Liver (tissue), 9 donors: ENCODE results near the gene SCRG1. TPM values are rescaled to one million over a fixed set of nuclear protein-coding genes. Genes with fewer than 3 reads are reported as not detected.
A peak's percentile ranks its signal among the peaks of the same experiment; 100 is the strongest.

Experiments used
- DNase-seq: peaks from one replicate; pipeline ENCODE4 v3.0.0-alpha.2; 2017; ENCODE audit warnings: low spot score
- H3K27ac ChIP-seq, 2 donors: one replicate each; pipeline ENCODE4 v1.7.0; 2013; ENCODE audit warnings: inconsistent platforms in 2 of 2, low read length in 2 of 2, control low read depth in 1 of 2, low read depth in 1 of 2, mild to moderate bottlenecking in 1 of 2
- H3K27me3 ChIP-seq, 4 donors: one replicate each; pipeline versions ENCODE4 v1.6.1 to v1.7.0; 2013; ENCODE audit warnings: low read length in 3 of 4, inconsistent platforms in 1 of 4, mild to moderate bottlenecking in 1 of 4, moderate library complexity in 1 of 4; ENCODE audit not compliant: control insufficient read depth in 4 of 4, insufficient read depth in 4 of 4
- H3K36me3 ChIP-seq, 4 donors: one replicate each; pipeline versions ENCODE4 v1.6.1 to v1.7.0; 2013; ENCODE audit warnings: low read length in 3 of 4, mild to moderate bottlenecking in 3 of 4, low read depth in 1 of 4, moderate library complexity in 1 of 4; ENCODE audit not compliant: control insufficient read depth in 4 of 4, insufficient read depth in 3 of 4
- H3K4me1 ChIP-seq, 4 donors: one replicate each; pipeline versions ENCODE4 v1.6.1 to v1.7.0; 2013; ENCODE audit warnings: low read length in 3 of 4, mild to moderate bottlenecking in 3 of 4, moderate library complexity in 1 of 4; ENCODE audit not compliant: control insufficient read depth in 4 of 4, insufficient read depth in 4 of 4
- H3K4me3 ChIP-seq, 3 donors: one replicate each; pipeline versions ENCODE4 v1.6.1 to v1.7.0; 2013; ENCODE audit warnings: low read length in 3 of 3, control low read depth in 1 of 3, low read depth in 1 of 3, mild to moderate bottlenecking in 1 of 3
- H3K9ac ChIP-seq, 2 donors: one replicate each; pipeline ENCODE4 v1.7.0; 2013; ENCODE audit warnings: low read length in 2 of 2, mild to moderate bottlenecking in 2 of 2, moderate library complexity in 2 of 2, control low read depth in 1 of 2, low read depth in 1 of 2
- H3K9me3 ChIP-seq, 4 donors: one replicate each; pipeline versions ENCODE4 v1.6.1 to v1.7.0; 2013; ENCODE audit warnings: low read length in 3 of 4; ENCODE audit not compliant: control insufficient read depth in 4 of 4
- EGR1 ChIP-seq, 2 donors: IDR thresholded peaks; 2 replicates each; pipeline ENCODE4 v1.6.1; 2016 to 2018; ENCODE audit warnings: antibody characterized with exemption in 2 of 2, low read depth in 2 of 2
- FOXA1 ChIP-seq: IDR thresholded peaks from 2 replicates; pipeline ENCODE4 v1.6.1; 2016; ENCODE audit warnings: antibody characterized with exemption
- FOXA2 ChIP-seq: IDR thresholded peaks from 2 replicates; pipeline ENCODE4 v1.6.1; 2016; ENCODE audit warnings: antibody characterized with exemption
- GABPA ChIP-seq, 2 donors: IDR thresholded peaks in 1 of 2; conservative IDR thresholded peaks in 1 of 2; 2 replicates each; pipeline ENCODE4 v1.6.1; 2016; ENCODE audit warnings: antibody characterized with exemption in 2 of 2, mild to moderate bottlenecking in 1 of 2, moderate library complexity in 1 of 2
- HNF4A ChIP-seq, 2 donors: conservative IDR thresholded peaks; 2 replicates each; pipeline ENCODE4 v1.6.1; 2016; ENCODE audit warnings: antibody characterized with exemption in 2 of 2, mild to moderate bottlenecking in 2 of 2
- HNF4G ChIP-seq: IDR thresholded peaks from 2 replicates; pipeline ENCODE4 v1.6.1; 2016; ENCODE audit warnings: antibody characterized with exemption
- JUND ChIP-seq, 2 donors: IDR thresholded peaks; 2 replicates each; pipeline ENCODE4 v1.6.1; 2016; ENCODE audit warnings: antibody characterized with exemption in 2 of 2
- NR2F2 ChIP-seq: IDR thresholded peaks from 2 replicates; pipeline ENCODE4 v1.6.1; 2016; ENCODE audit warnings: antibody characterized with exemption
- RXRA ChIP-seq, 2 donors: IDR thresholded peaks; 2 replicates each; pipeline ENCODE4 v1.6.1; 2017 to 2018; ENCODE audit warnings: antibody characterized with exemption in 2 of 2, mild to moderate bottlenecking in 1 of 2
- SP1 ChIP-seq: IDR thresholded peaks from 2 replicates; pipeline ENCODE4 v1.6.1; 2018; ENCODE audit warnings: antibody characterized with exemption, mild to moderate bottlenecking
- TAF1 ChIP-seq: conservative IDR thresholded peaks from 2 replicates; pipeline ENCODE4 v1.6.1; 2016; ENCODE audit warnings: antibody characterized with exemption, mild to moderate bottlenecking
- YY1 ChIP-seq: IDR thresholded peaks from 2 replicates; pipeline ENCODE4 v1.6.1; 2016; ENCODE audit warnings: antibody characterized with exemption, mild to moderate bottlenecking
- WGBS: extraction: QIAGEN DNeasy Blood & Tissue Kit; methylation state at CpG from one replicate; pipeline ENCODE4 v1.1.7; 2013; 5-methylcytosine and 5-hydroxymethylcytosine counted together
- polyA plus RNA-seq, 2 donors: library from polyadenylated mRNA; stranded (reverse) in 1 of 2; unstranded in 1 of 2; fragments of 200-250 nt in 1 of 2; fragments of >200 nt in 1 of 2; fragmentation: Nextera tagmentation in 1 of 2; extraction: Ambion mirVana in 1 of 2; gene quantifications; one replicate each; pipeline versions ENCODE4 v1.2.1 to v1.2.3, GENCODE V29; 2013 to 2015
- total RNA-seq, 2 donors: library from RNA; depleted of rRNA; stranded (reverse); fragments of >200 nt; gene quantifications; one replicate each; pipeline ENCODE4 v1.2.3, GENCODE V29; 2014
- TF ChIP-seq, protein P1 (sequence below): IDR thresholded peaks from 2 replicates; pipeline ENCODE4 v1.6.1; 2016; ENCODE audit warnings: antibody characterized with exemption
- TF ChIP-seq, protein P2 (sequence below): IDR thresholded peaks from 2 replicates; pipeline ENCODE4 v1.6.1; 2016; ENCODE audit warnings: antibody characterized with exemption
- TF ChIP-seq, protein P3 (sequence below): IDR thresholded peaks from 2 replicates; pipeline ENCODE4 v1.6.1; 2016; ENCODE audit warnings: antibody characterized with exemption, mild to moderate bottlenecking
- TF ChIP-seq, protein P4 (sequence below): fragments of 150-350 bp; IDR thresholded peaks from 2 replicates; pipeline ENCODE4 v1.5.1; 2017; ENCODE audit warnings: improper control_type of control experiment, low read depth, low read length; ENCODE audit not compliant: missing input control
- TF ChIP-seq, protein P5 (sequence below): IDR thresholded peaks from 2 replicates; pipeline ENCODE4 v1.6.1; 2016; ENCODE audit warnings: antibody characterized with exemption
- donor health status: healthy.
- donor health status: healthy.
- donor health status: healthy.
- donor health status: healthy.
- donor health status: healthy.

Gene SCRG1
- total and polyA plus RNA-seq, 4 donors: under 0.01 to 0.46 (median 0.01) TPM; not detected in 1

DNA sequence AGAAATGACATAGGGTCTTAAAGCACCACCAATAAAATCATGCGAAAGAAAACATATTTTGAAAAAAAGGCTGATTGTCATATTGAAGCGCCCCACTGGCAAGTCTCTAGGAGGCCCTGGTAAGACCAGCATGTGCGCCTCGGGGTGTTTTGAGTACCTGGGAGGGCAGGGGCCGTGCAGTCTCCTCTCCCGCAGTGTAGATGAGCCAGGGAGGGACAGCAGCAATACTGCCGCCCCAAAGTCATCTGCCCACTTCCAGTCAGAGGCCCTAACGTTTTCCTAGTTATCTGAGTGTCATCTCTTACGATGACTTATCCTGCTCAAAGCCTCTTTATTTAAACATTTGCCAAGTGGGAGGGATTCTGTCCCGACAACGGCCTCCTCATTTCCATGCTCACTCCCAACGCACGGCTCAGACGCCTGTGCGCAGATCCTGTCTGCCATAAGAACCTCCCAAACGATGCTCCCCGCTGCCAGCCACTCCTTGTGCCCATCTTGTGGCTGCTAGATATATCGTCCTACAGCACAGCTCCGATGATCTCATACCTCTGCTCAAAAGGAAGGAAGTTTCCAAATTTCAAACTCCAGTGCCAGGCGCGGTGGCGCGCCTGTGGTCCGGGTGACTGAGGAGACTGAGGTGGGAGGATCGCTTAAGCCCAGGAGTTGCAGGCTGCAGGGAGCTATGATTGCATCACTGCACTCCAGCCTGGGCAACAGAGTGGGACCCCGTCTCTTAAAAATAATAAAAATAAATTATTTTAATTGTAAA is 17.2 kb upstream of the SCRG1 start:
- TF ChIP-seq, protein P1, sequence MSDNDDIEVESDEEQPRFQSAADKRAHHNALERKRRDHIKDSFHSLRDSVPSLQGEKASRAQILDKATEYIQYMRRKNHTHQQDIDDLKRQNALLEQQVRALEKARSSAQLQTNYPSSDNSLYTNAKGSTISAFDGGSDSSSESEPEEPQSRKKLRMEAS: no peak
- peak; percentile 10 for TF ChIP-seq YY1
- H3K4me1 ChIP-seq: no peaks in the 10 kb centered on the region
- H3K9ac ChIP-seq: no peak overlapping the region
- DNase-seq: no peak
- H3K9me3 ChIP-seq: no peaks in the 10 kb centered on the region
- H3K4me3 ChIP-seq: no peak overlapping the region
- H3K36me3 ChIP-seq: no peaks in the 10 kb centered on the region
- H3K27me3 ChIP-seq: no peaks in the 10 kb centered on the region
- H3K27ac ChIP-seq: no peak overlapping the region
- 85% methylated on average over 26 of the region's 26 CpGs for WGBS

DNA sequence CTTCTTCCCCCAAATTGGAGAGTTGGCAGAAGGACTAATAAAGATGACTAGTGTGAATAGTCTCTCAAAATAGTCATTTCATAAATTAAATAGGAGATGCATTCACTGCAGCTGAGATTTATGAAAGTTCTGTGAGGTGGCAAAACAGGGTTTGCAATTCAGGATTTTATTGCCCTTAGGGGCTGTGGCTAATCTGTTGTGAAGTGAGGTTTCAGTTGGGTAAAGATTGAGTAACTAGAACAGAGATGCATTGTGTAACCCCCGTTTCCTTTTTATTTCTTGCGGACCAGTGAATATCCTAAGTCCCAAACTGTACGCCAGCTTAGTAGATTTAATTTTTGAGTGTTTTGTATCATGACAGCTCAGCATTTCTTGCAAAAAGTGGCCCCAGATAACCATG is 16.2 kb upstream of the SCRG1 start:
- TF ChIP-seq RXRA (IDR thresholded peaks at IDR 0.05) (no peak), FOXA1 (no peak), HNF4A (conservative IDR thresholded peaks at IDR 0.05) (no peak), JUND (IDR thresholded peaks at IDR 0.05) (no peak), SP1 (no peak), NR2F2 (no peak), FOXA2 (no peak), GABPA (IDR thresholded peaks at IDR 0.05 in 1 of 2, conservative IDR thresholded peaks at IDR 0.05 in 1 of 2) (no peak), HNF4G (no peak), TAF1 (no peak), YY1 (no peak), EGR1 (IDR thresholded peaks at IDR 0.05; ENCODE audit: low read depth in 2 of 2) (no peak)
- TF ChIP-seq, protein P2, sequence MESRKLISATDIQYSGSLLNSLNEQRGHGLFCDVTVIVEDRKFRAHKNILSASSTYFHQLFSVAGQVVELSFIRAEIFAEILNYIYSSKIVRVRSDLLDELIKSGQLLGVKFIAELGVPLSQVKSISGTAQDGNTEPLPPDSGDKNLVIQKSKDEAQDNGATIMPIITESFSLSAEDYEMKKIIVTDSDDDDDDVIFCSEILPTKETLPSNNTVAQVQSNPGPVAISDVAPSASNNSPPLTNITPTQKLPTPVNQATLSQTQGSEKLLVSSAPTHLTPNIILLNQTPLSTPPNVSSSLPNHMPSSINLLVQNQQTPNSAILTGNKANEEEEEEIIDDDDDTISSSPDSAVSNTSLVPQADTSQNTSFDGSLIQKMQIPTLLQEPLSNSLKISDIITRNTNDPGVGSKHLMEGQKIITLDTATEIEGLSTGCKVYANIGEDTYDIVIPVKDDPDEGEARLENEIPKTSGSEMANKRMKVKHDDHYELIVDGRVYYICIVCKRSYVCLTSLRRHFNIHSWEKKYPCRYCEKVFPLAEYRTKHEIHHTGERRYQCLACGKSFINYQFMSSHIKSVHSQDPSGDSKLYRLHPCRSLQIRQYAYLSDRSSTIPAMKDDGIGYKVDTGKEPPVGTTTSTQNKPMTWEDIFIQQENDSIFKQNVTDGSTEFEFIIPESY: no peak
- TF ChIP-seq, protein P3, sequence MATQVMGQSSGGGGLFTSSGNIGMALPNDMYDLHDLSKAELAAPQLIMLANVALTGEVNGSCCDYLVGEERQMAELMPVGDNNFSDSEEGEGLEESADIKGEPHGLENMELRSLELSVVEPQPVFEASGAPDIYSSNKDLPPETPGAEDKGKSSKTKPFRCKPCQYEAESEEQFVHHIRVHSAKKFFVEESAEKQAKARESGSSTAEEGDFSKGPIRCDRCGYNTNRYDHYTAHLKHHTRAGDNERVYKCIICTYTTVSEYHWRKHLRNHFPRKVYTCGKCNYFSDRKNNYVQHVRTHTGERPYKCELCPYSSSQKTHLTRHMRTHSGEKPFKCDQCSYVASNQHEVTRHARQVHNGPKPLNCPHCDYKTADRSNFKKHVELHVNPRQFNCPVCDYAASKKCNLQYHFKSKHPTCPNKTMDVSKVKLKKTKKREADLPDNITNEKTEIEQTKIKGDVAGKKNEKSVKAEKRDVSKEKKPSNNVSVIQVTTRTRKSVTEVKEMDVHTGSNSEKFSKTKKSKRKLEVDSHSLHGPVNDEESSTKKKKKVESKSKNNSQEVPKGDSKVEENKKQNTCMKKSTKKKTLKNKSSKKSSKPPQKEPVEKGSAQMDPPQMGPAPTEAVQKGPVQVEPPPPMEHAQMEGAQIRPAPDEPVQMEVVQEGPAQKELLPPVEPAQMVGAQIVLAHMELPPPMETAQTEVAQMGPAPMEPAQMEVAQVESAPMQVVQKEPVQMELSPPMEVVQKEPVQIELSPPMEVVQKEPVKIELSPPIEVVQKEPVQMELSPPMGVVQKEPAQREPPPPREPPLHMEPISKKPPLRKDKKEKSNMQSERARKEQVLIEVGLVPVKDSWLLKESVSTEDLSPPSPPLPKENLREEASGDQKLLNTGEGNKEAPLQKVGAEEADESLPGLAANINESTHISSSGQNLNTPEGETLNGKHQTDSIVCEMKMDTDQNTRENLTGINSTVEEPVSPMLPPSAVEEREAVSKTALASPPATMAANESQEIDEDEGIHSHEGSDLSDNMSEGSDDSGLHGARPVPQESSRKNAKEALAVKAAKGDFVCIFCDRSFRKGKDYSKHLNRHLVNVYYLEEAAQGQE: no peak
- TF ChIP-seq, protein P4, sequence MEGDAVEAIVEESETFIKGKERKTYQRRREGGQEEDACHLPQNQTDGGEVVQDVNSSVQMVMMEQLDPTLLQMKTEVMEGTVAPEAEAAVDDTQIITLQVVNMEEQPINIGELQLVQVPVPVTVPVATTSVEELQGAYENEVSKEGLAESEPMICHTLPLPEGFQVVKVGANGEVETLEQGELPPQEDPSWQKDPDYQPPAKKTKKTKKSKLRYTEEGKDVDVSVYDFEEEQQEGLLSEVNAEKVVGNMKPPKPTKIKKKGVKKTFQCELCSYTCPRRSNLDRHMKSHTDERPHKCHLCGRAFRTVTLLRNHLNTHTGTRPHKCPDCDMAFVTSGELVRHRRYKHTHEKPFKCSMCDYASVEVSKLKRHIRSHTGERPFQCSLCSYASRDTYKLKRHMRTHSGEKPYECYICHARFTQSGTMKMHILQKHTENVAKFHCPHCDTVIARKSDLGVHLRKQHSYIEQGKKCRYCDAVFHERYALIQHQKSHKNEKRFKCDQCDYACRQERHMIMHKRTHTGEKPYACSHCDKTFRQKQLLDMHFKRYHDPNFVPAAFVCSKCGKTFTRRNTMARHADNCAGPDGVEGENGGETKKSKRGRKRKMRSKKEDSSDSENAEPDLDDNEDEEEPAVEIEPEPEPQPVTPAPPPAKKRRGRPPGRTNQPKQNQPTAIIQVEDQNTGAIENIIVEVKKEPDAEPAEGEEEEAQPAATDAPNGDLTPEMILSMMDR: no peak
- TF ChIP-seq, protein P5, sequence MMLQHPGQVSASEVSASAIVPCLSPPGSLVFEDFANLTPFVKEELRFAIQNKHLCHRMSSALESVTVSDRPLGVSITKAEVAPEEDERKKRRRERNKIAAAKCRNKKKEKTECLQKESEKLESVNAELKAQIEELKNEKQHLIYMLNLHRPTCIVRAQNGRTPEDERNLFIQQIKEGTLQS: no peak
- 88% methylated on average over 3 of the region's 3 CpGs for WGBS
- Histone ChIP-seq H3K4me1 (no peaks in the 10 kb centered on the region), H3K27me3 (no peaks in the 10 kb centered on the region), H3K9ac (no peak overlapping the region), H3K27ac (no peak overlapping the region), H3K36me3 (no peaks in the 10 kb centered on the region), H3K9me3 (no peaks in the 10 kb centered on the region), H3K4me3 (no peak overlapping the region)
- DNase-seq: no peak
